GM10266 (cell line): ENCODE results near the gene SLC6A17.

Experiments used
- DNase-seq: peaks from one replicate; pipeline ENCODE4 v3.0.0; 2012; ENCODE audit errors: extremely low spot score
- CTCF ChIP-seq: IDR thresholded peaks from 2 replicates; pipeline ENCODE4 v1.5.1; 2012; ENCODE audit warnings: mild to moderate bottlenecking, low read depth; ENCODE audit not compliant: control insufficient read depth, insufficient read depth; ENCODE audit errors: missing control alignments

SLC6A17 gene

GRCh38 chr1:110208916-110209645, 58.8 kb downstream of the SLC6A17 start:
- TF ChIP-seq CTCF: no peak
- DNase-seq: no peak

GRCh38 chr1:110209715-110210603, 59.7 kb downstream of the SLC6A17 start, which contains the start of gene KCNC4:
Gene KCNC4, plus strand, starts transcription at chr1:110210314. Its CDS starts 1,186 bp downstream, at chr1:110211500.
- TF ChIP-seq CTCF: no peak
- peak; percentile 94 for DNase-seq

GRCh38 chr1:110210604-110211495, 60.6 kb downstream of the SLC6A17 start:
- peak; percentile 63 for DNase-seq
- no peak for TF ChIP-seq CTCF

- TF ChIP-seq CTCF: no peak
- peak; percentile 49 for DNase-seq
These were observed 61.3 kb downstream of the SLC6A17 start for GRCh38 chr1:110211496-110212168.

GRCh38 chr1:110212169-110213142, 62.2 kb downstream of the SLC6A17 start:
- no peak for TF ChIP-seq CTCF
- no peak for DNase-seq
